K562 (cell line): ENCODE measurements around the gene LRRC47. TPM values are rescaled to one million over a fixed set of nuclear protein-coding genes. Genes with fewer than 3 reads are reported as not detected.
A peak's percentile ranks its signal among the peaks of the same experiment; 100 is the strongest.

Source experiments
- ASH1L ChIP-seq: fragments of 450-650 bp; IDR thresholded peaks from 2 replicates; pipeline ENCODE4 v1.6.1; 2018; ENCODE audit warnings: borderline replicate concordance, mild to moderate bottlenecking, low read depth; ENCODE audit not compliant: partially characterized antibody
- ERF ChIP-seq: fragments of 450-650 bp; formaldehyde crosslinking; IDR thresholded peaks from 2 replicates; pipeline ENCODE4 v1.4.0; 2020; ENCODE audit warnings: mild to moderate bottlenecking, mixed read lengths
- FOS ChIP-seq: IDR thresholded peaks from 3 replicates; pipeline ENCODE4 v1.6.1; 2011; ENCODE audit not compliant: insufficient read length; ENCODE audit errors: extremely low read depth
- HDAC2 ChIP-seq: fragments of 450-650 bp; IDR thresholded peaks from 2 replicates; pipeline ENCODE4 v1.6.1; 2016; ENCODE audit warnings: mild to moderate bottlenecking
- MAZ ChIP-seq, 2 experiments: fragments of 450-650 bp in 1 of 2; sonication (generic) in 1 of 2; formaldehyde crosslinking; IDR thresholded peaks in 1 of 2; conservative IDR thresholded peaks in 1 of 2; 2 replicates each; pipeline versions ENCODE4 v1.4.0 to v1.5.0; 2020; ENCODE audit warnings: mild to moderate bottlenecking in 1 of 2, missing genetic modification reagents in 1 of 2
- MYC ChIP-seq, 2 experiments: fragments of 250-450 bp in 1 of 2; sonication (Bioruptor Pico) in 1 of 2; IDR thresholded peaks; 2 replicates each; pipeline versions ENCODE4 v1.5.1 to v1.6.1; 2012 to 2021; ENCODE audit warnings: low read depth in 2 of 2, borderline replicate concordance in 1 of 2, improper control_type of control experiment in 1 of 2, low read length in 1 of 2, mild to moderate bottlenecking in 1 of 2, moderate library complexity in 1 of 2
- NR2C1 ChIP-seq, 2 experiments: fragments of 450-650 bp; IDR thresholded peaks; 2 replicates each; pipeline ENCODE4 v1.6.1; 2017; ENCODE audit warnings: mild to moderate bottlenecking in 2 of 2, antibody characterized with exemption in 1 of 2, inconsistent platforms in 1 of 2, missing compliant biosample characterization in 1 of 2, missing genetic modification characterization in 1 of 2
- POLR2A ChIP-seq: fragments of 450-650 bp; conservative IDR thresholded peaks from 2 replicates; pipeline ENCODE4 v1.6.1; 2016
- PURB ChIP-seq: sonication (generic); formaldehyde crosslinking; IDR thresholded peaks from 2 replicates; pipeline ENCODE4 v1.9.0; 2021; ENCODE audit warnings: low read depth, mild to moderate bottlenecking, missing genetic modification reagents
- RBM17 ChIP-seq: fragments of 200-400 bp; formaldehyde crosslinking; IDR thresholded peaks from 2 replicates; pipeline ENCODE4 v1.6.1; 2017; ENCODE audit warnings: low read depth, mild to moderate bottlenecking, low read length, borderline replicate concordance
- STAT5A ChIP-seq: IDR thresholded peaks from 2 replicates; pipeline ENCODE4 v1.6.1; 2012; ENCODE audit warnings: low read length, inconsistent platforms, borderline replicate concordance
- TBL1XR1 ChIP-seq, 2 experiments: IDR thresholded peaks; 2 replicates each; pipeline ENCODE4 v1.6.1; 2012; ENCODE audit warnings: improper control_type of control experiment in 2 of 2, low read length in 2 of 2, mild to moderate bottlenecking in 1 of 2
- USF1 ChIP-seq: sonication (generic); formaldehyde crosslinking; IDR thresholded peaks from 2 replicates; pipeline ENCODE4 v1.9.0; 2022; ENCODE audit warnings: mild to moderate bottlenecking, missing genetic modification reagents
- YY1 ChIP-seq, 3 experiments: IDR thresholded peaks; 2 replicates each; pipeline ENCODE4 v1.6.1; 2011; ENCODE audit warnings: low read length in 2 of 3, mild to moderate bottlenecking in 2 of 3, moderate library complexity in 2 of 3, borderline replicate concordance in 1 of 3, control low read depth in 1 of 3, low read depth in 1 of 3; ENCODE audit not compliant: insufficient read depth in 3 of 3, insufficient replicate concordance in 2 of 3, control insufficient read depth in 1 of 3, insufficient read length in 1 of 3; ENCODE audit errors: extremely low read depth in 1 of 3
- ZBTB12 ChIP-seq: fragments of 250-450 bp; sonication (Bioruptor Pico); IDR thresholded peaks from 2 replicates; pipeline ENCODE4 v1.4.0; 2020
- ZNF140 ChIP-seq: fragments of 250-450 bp; sonication (Bioruptor Pico); IDR thresholded peaks from 2 replicates; pipeline ENCODE4 v1.8.0; 2021; ENCODE audit warnings: moderate library complexity, mild to moderate bottlenecking, inconsistent platforms
- ZNF175 ChIP-seq: fragments of 200-800 bp; sonication (Bioruptor generic); IDR thresholded peaks from 2 replicates; pipeline ENCODE4 v1.6.1; 2016; ENCODE audit warnings: low read depth, mild to moderate bottlenecking, missing genetic modification characterization, missing compliant biosample characterization
- ZNF24 ChIP-seq: fragments of 450-650 bp; IDR thresholded peaks from 2 replicates; pipeline ENCODE4 v1.6.1; 2016
- ZNF316 ChIP-seq: fragments of 450-650 bp; IDR thresholded peaks from 2 replicates; pipeline ENCODE4 v1.6.1; 2016
- ZNF764 ChIP-seq: fragments of 250-450 bp; sonication (Bioruptor Pico); IDR thresholded peaks from 2 replicates; pipeline ENCODE4 v1.4.0; 2020; ENCODE audit warnings: low read depth, mild to moderate bottlenecking, moderate library complexity
- ZNF766 ChIP-seq: fragments of 200-800 bp; sonication (Bioruptor generic); conservative IDR thresholded peaks from 2 replicates; pipeline ENCODE4 v1.6.1; 2016; ENCODE audit warnings: missing genetic modification characterization, missing compliant biosample characterization
- ZNF780A ChIP-seq: fragments of 250-450 bp; sonication (Bioruptor Pico); IDR thresholded peaks from 2 replicates; pipeline ENCODE4 v1.5.0; 2021; ENCODE audit warnings: mild to moderate bottlenecking
- polyA plus RNA-seq, 8 experiments: library from polyadenylated mRNA; depleted of rRNA in 4 of 8; stranded (reverse) in 5 of 8; unstranded in 3 of 8; fragments of >200 nt; fragmentation: Nextera tagmentation in 2 of 8; fragmentation: Illumina TruSeq in 1 of 8; extraction: Ambion mirVana in 2 of 8; extraction: Trizol in 1 of 8; gene quantifications; 2 replicates each; pipeline versions ENCODE4 v1.2.1 to v1.2.3, GENCODE V29; 2011 to 2014; ENCODE audit warnings: inconsistent platforms in 1 of 8, missing spikeins in 1 of 8
- total RNA-seq, 7 experiments: library from RNA; depleted of rRNA in 6 of 7; stranded (reverse); fragments of >200 nt in 6 of 7; fragmentation: Illumina TruSeq in 2 of 7; extraction: Trizol in 2 of 7; gene quantifications; 2 replicates each; pipeline versions ENCODE4 v1.2.1 to v1.2.3, GENCODE V29; 2011 to 2021; ENCODE audit warnings: low replicate concordance in 1 of 7
- TF ChIP-seq, protein P1 (sequence below): fragments of 250-450 bp; sonication (Bioruptor Pico); IDR thresholded peaks from 2 replicates; pipeline ENCODE4 v1.5.0; 2021; ENCODE audit warnings: mild to moderate bottlenecking, borderline replicate concordance

Gene LRRC47
- total and polyA plus RNA-seq, 9 of the 15 experiments (the other 6 are each of a cell fraction or from before 2014, with no cell fraction given), result 4.6 to 68.0 (median 35.9) TPM

DNA sequence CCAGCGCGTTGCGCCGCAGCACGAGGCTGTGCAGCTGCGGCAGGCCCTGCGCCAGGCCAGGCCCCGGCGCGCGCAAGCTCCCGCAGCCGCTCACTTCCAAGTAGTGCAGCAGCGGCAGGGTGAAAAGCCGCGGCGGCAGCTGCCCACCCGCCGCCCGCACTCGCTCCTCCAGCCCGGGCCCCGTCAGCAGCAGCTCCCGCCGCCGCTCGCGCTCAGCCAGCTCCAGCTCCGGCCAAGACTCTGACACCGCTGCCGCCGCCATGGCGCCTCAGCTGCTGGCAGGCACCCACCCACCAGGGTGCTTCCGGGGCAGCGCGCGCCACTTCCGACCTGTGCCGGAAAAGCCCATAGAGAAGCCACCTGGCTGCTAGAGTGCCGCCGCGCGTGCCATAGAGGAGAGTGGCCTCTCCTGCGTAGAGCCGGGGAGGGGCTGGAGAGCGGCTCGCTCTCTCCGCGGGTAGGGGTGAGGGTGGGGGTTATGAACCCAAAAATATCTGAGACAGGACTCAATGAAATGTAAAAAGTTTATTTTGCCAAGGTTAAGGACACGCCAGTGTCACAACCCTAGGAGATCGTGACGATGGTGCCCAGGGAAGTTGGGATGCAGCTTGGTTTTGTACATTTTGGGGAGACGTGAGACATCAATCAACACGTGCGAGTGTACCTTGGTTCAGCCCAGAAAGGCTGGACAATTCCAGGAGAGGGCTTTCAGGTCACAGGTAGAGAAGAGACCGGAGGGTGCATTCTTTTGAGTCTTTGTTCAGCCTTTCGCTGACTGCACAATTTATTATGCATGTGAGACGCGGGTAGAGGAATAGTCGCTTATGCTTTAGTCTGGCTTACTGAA is at the start of gene LRRC47 (continued):
- no peak; the same call in 1 of the 2 replicates for TF ChIP-seq USF1 (CRISPR knock-in tag)
- TF ChIP-seq ZNF764 (CRISPR knock-in tag), result no peak
- TF ChIP-seq, protein P1, sequence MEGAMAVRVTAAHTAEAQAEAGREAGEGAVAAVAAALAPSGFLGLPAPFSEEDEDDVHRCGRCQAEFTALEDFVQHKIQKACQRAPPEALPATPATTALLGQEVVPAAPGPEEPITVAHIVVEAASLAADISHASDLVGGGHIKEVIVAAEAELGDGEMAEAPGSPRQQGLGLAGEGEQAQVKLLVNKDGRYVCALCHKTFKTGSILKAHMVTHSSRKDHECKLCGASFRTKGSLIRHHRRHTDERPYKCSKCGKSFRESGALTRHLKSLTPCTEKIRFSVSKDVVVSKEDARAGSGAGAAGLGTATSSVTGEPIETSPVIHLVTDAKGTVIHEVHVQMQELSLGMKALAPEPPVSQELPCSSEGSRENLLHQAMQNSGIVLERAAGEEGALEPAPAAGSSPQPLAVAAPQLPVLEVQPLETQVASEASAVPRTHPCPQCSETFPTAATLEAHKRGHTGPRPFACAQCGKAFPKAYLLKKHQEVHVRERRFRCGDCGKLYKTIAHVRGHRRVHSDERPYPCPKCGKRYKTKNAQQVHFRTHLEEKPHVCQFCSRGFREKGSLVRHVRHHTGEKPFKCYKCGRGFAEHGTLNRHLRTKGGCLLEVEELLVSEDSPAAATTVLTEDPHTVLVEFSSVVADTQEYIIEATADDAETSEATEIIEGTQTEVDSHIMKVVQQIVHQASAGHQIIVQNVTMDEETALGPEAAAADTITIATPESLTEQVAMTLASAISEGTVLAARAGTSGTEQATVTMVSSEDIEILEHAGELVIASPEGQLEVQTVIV (CRISPR knock-in tag), result no peak
- TF ChIP-seq ZBTB12 (CRISPR knock-in tag), result peak; percentile 67
- TF ChIP-seq HDAC2, result peak; percentile 27; the same call in 1 of the 2 replicates
- TF ChIP-seq MYC (IDR thresholded peaks at IDR 0.05; ENCODE audit: low read depth, low read length), result peak; percentile 86
- TF ChIP-seq MYC (CRISPR knock-in tag; IDR thresholded peaks at IDR 0.05; ENCODE audit: borderline replicate concordance, low read depth), result 0 out of 2 replicates have a peak, but pooled peaks have one; percentile 54
- TF ChIP-seq ZNF175 (CRISPR knock-in tag), result no peak
- no peak for TF ChIP-seq ASH1L
- TF ChIP-seq ZNF780A (CRISPR knock-in tag), result no peak
- peak; percentile 67; the same call in 1 of the 2 replicates for TF ChIP-seq ERF (CRISPR knock-in tag)
- no peak for TF ChIP-seq ZNF140 (CRISPR knock-in tag)
- no peak for TF ChIP-seq PURB (CRISPR knock-in tag)
- TF ChIP-seq FOS, result no peak
- TF ChIP-seq NR2C1 (IDR thresholded peaks at IDR 0.05), result peak; percentile 98
- peak; percentile 99 for TF ChIP-seq NR2C1 (tag; IDR thresholded peaks at IDR 0.05)
- no peak for TF ChIP-seq RBM17
- peak; percentile 100 for TF ChIP-seq MAZ (CRISPR knock-in tag; conservative IDR thresholded peaks at IDR 0.05 in 1 of 2, IDR thresholded peaks at IDR 0.05 in 1 of 2)
- TF ChIP-seq ZNF24, result no peak
- peak; percentile 82 for TF ChIP-seq POLR2A
- TF ChIP-seq ZNF766 (CRISPR knock-in tag), result no peak
- peak; percentile 94 for TF ChIP-seq ZNF316
- peak; percentile 50; the same call in 1 of the 2 replicates for TF ChIP-seq STAT5A
- TF ChIP-seq TBL1XR1 (IDR thresholded peaks at IDR 0.05; ENCODE audit: low read length in 2 of 2), result peak in 1 of 2 experiments; percentile 76; a peak in 2 of 4 replicates
- peak; percentile 76 to 96 (median 92) for TF ChIP-seq YY1 (IDR thresholded peaks at IDR 0.05; ENCODE audit: borderline replicate concordance in 1 of 3, control insufficient read depth in 1 of 3, extremely low read depth in 1 of 3, insufficient read depth in 3 of 3, insufficient read length in 1 of 3, insufficient replicate concordance in 2 of 3, low read depth in 1 of 3, low read length in 2 of 3)
